Left renal cortex interstitium (tissue), 4 donors: ENCODE measurements around the gene SHISA6. TPM values are rescaled to one million over a fixed set of nuclear protein-coding genes. Genes with fewer than 3 reads are reported as not detected.

Source experiments
- DNase-seq, 4 donors: peaks; one replicate each; pipeline ENCODE4 v3.0.0-alpha.2; 2013; ENCODE audit warnings: low read depth in 4 of 4, low spot score in 2 of 4, missing footprints in 1 of 4
- polyA plus RNA-seq, 4 donors: library from polyadenylated mRNA; unstranded; fragments of 120-200 nt; gene quantifications; one replicate each; pipeline ENCODE4 v1.2.1, GENCODE V29; 2013; ENCODE audit not compliant: insufficient read length in 4 of 4

The SHISA6 gene
- polyA plus RNA-seq, 4 donors, result 1.5 to 2.2 (median 2.1) TPM

GRCh38 chr17:11506635-11507034 lies 265.6 kb downstream of the SHISA6 start:
- peak in 3 of 4 donors; percentile 36 to 70 (median 48) for DNase-seq

- DNase-seq, result no peak
Measured at GRCh38 chr17:11511696-11512095, 270.7 kb downstream of the SHISA6 start.

GRCh38 chr17:11514565-11514964 lies 273.6 kb downstream of the SHISA6 start:
- DNase-seq, result no peak

GRCh38 chr17:11514981-11515680 lies 274.1 kb downstream of the SHISA6 start:
- no peak for DNase-seq

- no peak for DNase-seq
Measured at GRCh38 chr17:11515901-11516300, 274.9 kb downstream of the SHISA6 start.

- DNase-seq, result no peak
Measured at GRCh38 chr17:11535231-11535630, 294.2 kb downstream of the SHISA6 start.

- no peak for DNase-seq
Measured at GRCh38 chr17:11538366-11538765, 297.4 kb downstream of the SHISA6 start.

GRCh38 chr17:11539637-11540036 lies 298.6 kb downstream of the SHISA6 start:
- DNase-seq, result no peak

- DNase-seq, result no peak
Measured at GRCh38 chr17:11545002-11545401, 304.0 kb downstream of the SHISA6 start.

GRCh38 chr17:11545696-11546095 lies 304.7 kb downstream of the SHISA6 start:
- no peak for DNase-seq

- DNase-seq, result no peak
Measured at GRCh38 chr17:11547853-11548252, 306.8 kb downstream of the SHISA6 start.

GRCh38 chr17:11548398-11548797 lies 307.4 kb downstream of the SHISA6 start:
- no peak for DNase-seq

GRCh38 chr17:11550431-11550830 lies 309.4 kb downstream of the SHISA6 start:
- DNase-seq, result no peak

- DNase-seq, result no peak
Measured at GRCh38 chr17:11551442-11551841, 310.4 kb downstream of the SHISA6 start.

- DNase-seq, result no peak
Measured at GRCh38 chr17:11553135-11553534, 312.1 kb downstream of the SHISA6 start.

GRCh38 chr17:11554042-11554441 lies 313.0 kb downstream of the SHISA6 start:
- no peak for DNase-seq

GRCh38 chr17:11554542-11554941 lies 313.5 kb downstream of the SHISA6 start:
- DNase-seq, result no peak

GRCh38 chr17:11555530-11555929 lies 314.5 kb downstream of the SHISA6 start:
- DNase-seq, result no peak

- no peak for DNase-seq
Measured at GRCh38 chr17:11557727-11558452, 316.9 kb downstream of the SHISA6 start.

GRCh38 chr17:11558681-11559234 lies 317.7 kb downstream of the SHISA6 start:
- DNase-seq, result no peak

GRCh38 chr17:11559601-11560000 lies 318.6 kb downstream of the SHISA6 start:
- DNase-seq, result no peak

GRCh38 chr17:11561281-11561680 lies 320.3 kb downstream of the SHISA6 start:
- DNase-seq, result no peak
